AG04450 (cell line): ENCODE results near the gene SEMA6C. TPM values are rescaled to one million over a fixed set of nuclear protein-coding genes. Genes with fewer than 3 reads are reported as not detected.

ENCODE experiments used
- CTCF ChIA-PET: fragments of 300-600, 350-600 bp; formaldehyde crosslinking; extraction: SDS; loops from one replicate; lab custom pipeline; 2022; ENCODE audit warnings: antibody characterized with exemption, inconsistent platforms; lab: Charles Lee
- POLR2A ChIA-PET: fragments of 350-600 bp; formaldehyde crosslinking; extraction: SDS; loops from one replicate; lab custom pipeline; 2021; ENCODE audit warnings: antibody characterized with exemption, inconsistent platforms; lab: Yijun Ruan, JAX
- DNase-seq: peaks from one replicate; pipeline ENCODE4 v3.0.0-alpha.2; 2011; ENCODE audit warnings: low read depth, low spot score
- H3K27ac ChIP-seq: one replicate; pipeline ENCODE4 v1.5.1; 2012; ENCODE audit warnings: low read depth, low read length, control low read depth
- H3K27me3 ChIP-seq: one replicate; pipeline ENCODE4 v1.6.0; 2012; ENCODE audit warnings: low read length; ENCODE audit not compliant: control insufficient read depth, insufficient read depth
- H3K4me3 ChIP-seq: 2 replicates; pipeline ENCODE4 v1.5.1; 2011; ENCODE audit warnings: mild to moderate bottlenecking, low read depth, low read length, control low read depth
- H3K9me3 ChIP-seq: 2 replicates; pipeline ENCODE4 v1.5.1; 2012; ENCODE audit warnings: low read length; ENCODE audit not compliant: control insufficient read depth, insufficient read depth
- polyA plus RNA-seq: library from polyadenylated mRNA; depleted of rRNA; stranded (reverse); fragments of >200 nt; gene quantifications from 2 replicates; pipeline ENCODE4 v1.2.3, GENCODE V29; 2011
- TF ChIP-seq, protein P1 (sequence below): IDR thresholded peaks from 2 replicates; pipeline ENCODE4 v1.5.1; 2011; ENCODE audit warnings: low read depth, low read length, control low read depth, inconsistent platforms

SEMA6C gene
- polyA plus RNA-seq, 1 experiment: 1.8 TPM

DNA sequence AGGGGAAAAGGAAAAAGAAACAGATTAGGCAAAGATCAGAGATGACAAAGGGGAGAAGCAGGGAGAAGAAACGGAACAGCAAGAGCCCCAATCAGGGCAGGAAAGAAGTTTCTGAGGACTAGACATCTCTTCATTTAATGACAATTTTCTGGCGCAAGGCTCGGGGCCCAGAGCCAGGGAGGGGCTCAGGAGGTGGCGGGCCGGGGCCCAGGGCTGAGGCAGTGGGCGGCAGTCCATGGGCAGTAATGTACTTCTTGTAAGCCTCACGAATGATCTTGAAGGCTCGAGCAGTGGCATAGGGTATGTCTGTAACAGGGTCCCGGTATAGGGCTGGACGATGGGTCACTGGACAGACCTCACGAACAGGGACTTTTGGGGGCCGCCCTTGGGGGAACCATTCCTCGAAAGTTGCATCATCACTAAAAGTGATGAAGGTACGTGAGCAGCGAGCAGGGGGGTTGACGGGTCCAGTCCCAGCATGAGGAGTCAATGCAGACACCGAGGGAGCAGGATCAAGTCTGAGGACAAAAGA is 30.1 kb upstream of the SEMA6C start:
- TF ChIP-seq, protein P1, sequence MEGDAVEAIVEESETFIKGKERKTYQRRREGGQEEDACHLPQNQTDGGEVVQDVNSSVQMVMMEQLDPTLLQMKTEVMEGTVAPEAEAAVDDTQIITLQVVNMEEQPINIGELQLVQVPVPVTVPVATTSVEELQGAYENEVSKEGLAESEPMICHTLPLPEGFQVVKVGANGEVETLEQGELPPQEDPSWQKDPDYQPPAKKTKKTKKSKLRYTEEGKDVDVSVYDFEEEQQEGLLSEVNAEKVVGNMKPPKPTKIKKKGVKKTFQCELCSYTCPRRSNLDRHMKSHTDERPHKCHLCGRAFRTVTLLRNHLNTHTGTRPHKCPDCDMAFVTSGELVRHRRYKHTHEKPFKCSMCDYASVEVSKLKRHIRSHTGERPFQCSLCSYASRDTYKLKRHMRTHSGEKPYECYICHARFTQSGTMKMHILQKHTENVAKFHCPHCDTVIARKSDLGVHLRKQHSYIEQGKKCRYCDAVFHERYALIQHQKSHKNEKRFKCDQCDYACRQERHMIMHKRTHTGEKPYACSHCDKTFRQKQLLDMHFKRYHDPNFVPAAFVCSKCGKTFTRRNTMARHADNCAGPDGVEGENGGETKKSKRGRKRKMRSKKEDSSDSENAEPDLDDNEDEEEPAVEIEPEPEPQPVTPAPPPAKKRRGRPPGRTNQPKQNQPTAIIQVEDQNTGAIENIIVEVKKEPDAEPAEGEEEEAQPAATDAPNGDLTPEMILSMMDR: no peak

GRCh38 chr1:151175863-151176262 is 29.4 kb upstream of the SEMA6C start, which contains the start of gene TMOD4:
TSS of gene TMOD4 (minus strand) at chr1:151175981. CDS start at chr1:151174875, 1,106 bp downstream.
- no peak for DNase-seq
- TF ChIP-seq, protein P1: peak; percentile 75
- Histone ChIP-seq H3K4me3 (no peak within 1 kb of the TSS), H3K27ac (peak within 1 kb of the TSS; percentile 39), H3K27me3 (no peaks in the 10 kb centered on the region), H3K9me3 (no peaks in the 10 kb centered on the region)
- POLR2A ChIA-PET: interaction anchor here (0.7 kb wide), 2 partner anchors 14 to 76 kb away, joined by 3 to 4 read pairs; partner anchors contain the start of gene VPS72
- CTCF ChIA-PET: interaction anchor here (0.6 to 2.4 kb wide), 12 partner anchors 8 to 182 kb away, joined by 3 to 19 read pairs (median 5); partner anchors contain the start of gene VPS72

More for the DNA sequence above, 30.1 kb upstream of the SEMA6C start:
- Histone ChIP-seq H3K27me3 (no peaks in the 10 kb centered on the region), H3K4me3 (no peak overlapping the region), H3K9me3 (no peaks in the 10 kb centered on the region), H3K27ac (no peak overlapping the region)
- no peak for DNase-seq
- POLR2A ChIA-PET: interaction anchor here (0.7 kb wide), 1 partner anchor 76 kb away, joined by 3 read pairs; no protein-coding TSS in a partner anchor
- CTCF ChIA-PET: interaction anchor here (0.6 to 2.7 kb wide), 11 partner anchors 9 to 183 kb away, joined by 3 to 19 read pairs (median 6); partner anchors contain the start of genes LYSMD1, SCNM1 and VPS72

DNA sequence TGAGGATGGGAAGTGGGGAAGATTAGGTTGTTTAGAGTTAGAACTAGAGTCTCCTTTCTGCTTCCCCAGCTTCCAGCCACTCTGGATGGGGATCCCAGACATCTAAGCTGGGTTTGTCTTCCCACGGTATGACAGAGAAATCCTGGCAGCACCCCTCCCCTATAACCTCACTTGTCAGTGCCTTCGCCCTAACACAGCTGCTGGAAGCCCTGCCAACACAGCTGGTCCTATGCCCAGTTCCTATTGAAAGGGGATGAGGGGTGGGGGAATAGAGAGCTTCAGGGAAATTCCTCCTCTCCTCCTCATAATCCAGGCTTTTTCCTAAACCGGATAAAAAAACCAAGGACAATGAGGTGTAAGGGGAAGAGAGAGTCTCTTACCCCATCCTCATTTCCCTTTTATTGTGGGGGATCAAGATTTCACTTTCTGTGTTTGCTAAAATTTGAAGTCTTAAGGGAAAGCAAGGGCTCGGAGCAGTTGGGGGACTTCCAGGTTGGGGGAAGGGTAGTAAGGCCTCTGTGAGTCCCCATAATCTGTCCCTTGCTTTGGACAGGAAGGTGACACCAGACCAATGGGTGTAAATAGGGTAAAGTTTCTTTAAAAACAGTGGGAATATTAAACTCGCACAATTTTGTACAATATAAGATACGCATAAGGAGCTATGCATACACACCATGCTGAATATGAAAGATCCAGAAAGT is 28.8 kb upstream of the SEMA6C start:
- H3K9me3 ChIP-seq: no peaks in the 10 kb centered on the region
- no peak for DNase-seq
- CTCF ChIA-PET: interaction anchor here (0.7 to 2.4 kb wide), 12 partner anchors 8 to 77 kb away, joined by 3 to 19 read pairs (median 5); partner anchors contain the start of gene VPS72
- POLR2A ChIA-PET: interaction anchor here (0.7 kb wide), 1 partner anchor 15 kb away, joined by 4 read pairs; the partner anchor contains the start of gene VPS72
- peak overlapping the region; percentile 39 for H3K27ac ChIP-seq
- no peaks in the 10 kb centered on the region for H3K27me3 ChIP-seq
- TF ChIP-seq, protein P1: no peak
- H3K4me3 ChIP-seq: no peak overlapping the region

DNA sequence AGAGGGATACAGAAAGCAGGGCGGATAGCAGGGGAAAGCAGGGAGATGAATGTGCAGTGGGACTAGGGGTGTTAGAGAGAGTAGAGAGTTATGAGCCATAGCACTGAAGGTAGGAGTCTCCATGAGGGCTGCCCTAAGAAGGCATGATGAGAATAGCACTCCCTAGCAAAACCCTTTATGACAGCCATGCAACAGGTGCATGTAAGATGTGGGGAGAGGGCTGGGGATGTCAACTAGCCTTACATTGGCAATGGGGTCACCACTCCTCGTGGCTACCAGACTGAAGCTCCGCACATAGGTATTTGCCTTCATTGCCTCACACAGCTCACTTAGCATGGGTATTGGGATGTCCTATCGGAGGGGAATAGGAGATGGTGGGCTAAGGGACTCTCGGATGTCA is 24.8 kb upstream of the SEMA6C start:
- POLR2A ChIA-PET: interaction anchor here (0.6 to 1.2 kb wide), 2 partner anchors 19 to 38 kb away, joined by 3 to 5 read pairs; partner anchors contain the start of gene VPS72
- no peak overlapping the region for H3K4me3 ChIP-seq

More for the DNA sequence above, 24.8 kb upstream of the SEMA6C start:
- DNase-seq: no peak
- CTCF ChIA-PET: no interaction called here
- Histone ChIP-seq H3K9me3 (no peaks in the 10 kb centered on the region), H3K27ac (no peak overlapping the region), H3K27me3 (no peaks in the 10 kb centered on the region)
- TF ChIP-seq, protein P1: no peak
